ENCODE data around the gene RGS7.

RGS7 gene

DNA sequence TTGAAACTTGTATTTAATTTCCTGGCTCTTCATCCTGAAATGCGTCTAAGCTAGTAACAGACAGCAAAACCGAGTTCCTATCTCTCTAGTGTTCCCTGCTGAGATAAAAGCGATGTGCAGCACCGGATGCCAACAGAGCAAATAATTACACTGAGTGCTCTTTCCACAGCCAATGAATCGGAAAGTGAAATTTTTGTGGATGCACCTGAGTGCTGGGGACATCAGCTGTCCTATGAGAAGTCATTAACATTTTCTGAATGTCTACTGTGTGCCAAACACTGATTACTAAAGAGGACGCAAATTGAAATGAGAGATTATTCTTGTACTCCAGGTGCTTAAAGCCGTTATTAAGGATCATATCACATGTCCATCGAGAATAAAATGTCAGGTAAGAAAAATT, 278.0 kb downstream of the RGS7 start:
- H2BK12ac ChIP-seq (ENCODE audit: low read length): no peak overlapping the region
- H4K8ac ChIP-seq (ENCODE audit: low read depth, low read length): no peak overlapping the region
- no CpG with 5 or more reads among the region's 8 CpGs for WGBS, 2 donors (ENCODE audit: extremely low coverage in 2 of 2, insufficient read length in 2 of 2, insufficient replicate concordance in 1 of 2)
- no peak overlapping the region for H3K9ac ChIP-seq (ENCODE audit: low read depth, low read length, poor library complexity)
- H2BK15ac ChIP-seq (ENCODE audit: low read length): no peak overlapping the region
- no peak for DNase-seq (ENCODE audit: low spot score)
- no peak overlapping the region for H3K14ac ChIP-seq (ENCODE audit: low read length)
- H4K91ac ChIP-seq (ENCODE audit: low read depth, low read length, poor library complexity): no peak overlapping the region
- H3K4me3 ChIP-seq (ENCODE audit: low read length in 2 of 2): no peak overlapping the region
- no peak overlapping the region for H3K27ac ChIP-seq (replicated peaks; ENCODE audit: low read length)
- no peaks in the 10 kb centered on the region for H3K36me3 ChIP-seq (replicated peaks in 1 of 2; ENCODE audit: control insufficient read depth in 2 of 2, insufficient read depth in 2 of 2, low read length in 2 of 2)
- H3K18ac ChIP-seq (ENCODE audit: low read length): no peak overlapping the region
- H3K23ac ChIP-seq (ENCODE audit: low read depth, low read length, poor library complexity): no peak overlapping the region
- H3K4me1 ChIP-seq (ENCODE audit: control insufficient read depth in 2 of 2, insufficient read depth in 1 of 2, low read depth in 1 of 2, low read length in 2 of 2): peaks cover 0 to 2% of the 10 kb centered on the region in 2 donors
- H2BK120ac ChIP-seq (ENCODE audit: low read depth, low read length): no peak overlapping the region
- no peak overlapping the region for H3K4me2 ChIP-seq (ENCODE audit: insufficient read depth, low read length, poor library complexity, severe bottlenecking)
- no peaks in the 10 kb centered on the region for H3K79me1 ChIP-seq (ENCODE audit: low read depth, low read length)
- no peak overlapping the region for H3K4ac ChIP-seq (ENCODE audit: low read length)
- H2BK5ac ChIP-seq (ENCODE audit: low read length): no peak overlapping the region
- H2AFZ ChIP-seq (ENCODE audit: low read length): no peak overlapping the region
- H2AK5ac ChIP-seq (ENCODE audit: low read depth, low read length): no peak overlapping the region
- H3K27me3 ChIP-seq (ENCODE audit: control insufficient read depth in 3 of 3, insufficient read depth in 3 of 3, low read depth in 1 of 3, low read length in 3 of 3): no peaks in the 10 kb centered on the region
- no peaks in the 10 kb centered on the region for H3K9me3 ChIP-seq (replicated peaks in 1 of 2; ENCODE audit: control insufficient read depth in 2 of 2, insufficient read depth in 1 of 2, low read depth in 1 of 2, low read length in 2 of 2)

DNA sequence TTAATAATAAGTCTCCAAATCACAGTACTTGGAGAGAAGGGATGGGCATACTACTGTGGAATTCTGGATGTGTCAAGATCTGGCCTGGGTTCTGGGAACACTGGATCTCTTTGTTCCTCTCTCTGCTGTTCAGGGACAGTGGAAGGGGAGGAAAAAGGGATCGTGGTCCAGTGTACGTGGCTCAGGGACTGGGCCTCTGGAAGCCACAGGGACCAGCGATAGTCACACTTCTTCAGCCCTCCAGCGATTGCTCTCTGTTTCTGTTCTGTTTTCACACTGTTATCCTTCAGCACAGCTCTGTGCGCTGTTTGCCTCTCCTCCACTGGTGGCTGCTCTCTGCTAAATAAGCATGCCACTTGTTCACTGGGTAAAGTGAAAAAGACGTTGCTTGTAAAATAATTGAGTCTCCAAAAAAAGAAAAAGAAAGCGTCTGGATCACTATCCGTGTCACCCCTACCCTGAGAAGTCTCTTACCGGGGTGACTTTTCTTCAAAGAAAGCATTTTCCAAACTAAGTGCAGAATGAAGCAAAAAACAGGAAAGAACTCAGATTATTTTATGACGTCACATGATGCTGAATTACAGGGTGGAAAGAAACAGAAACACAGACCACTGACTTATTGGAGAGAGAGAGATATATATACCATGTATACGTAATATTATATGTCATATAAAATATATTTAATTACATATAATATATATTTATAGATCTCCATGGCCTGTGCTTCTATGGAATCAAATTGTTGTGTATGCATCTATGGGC, 279.4 kb downstream of the RGS7 start:
- DNase-seq (ENCODE audit: low spot score): no peak
- Histone ChIP-seq H3K23ac (ENCODE audit: low read depth, low read length, poor library complexity) (no peak overlapping the region), H3K36me3 (replicated peaks in 1 of 2; ENCODE audit: control insufficient read depth in 2 of 2, insufficient read depth in 2 of 2, low read length in 2 of 2) (no peaks in the 10 kb centered on the region), H4K91ac (ENCODE audit: low read depth, low read length, poor library complexity) (no peak overlapping the region), H3K4me3 (ENCODE audit: low read length in 2 of 2) (no peak overlapping the region), H2AK5ac (ENCODE audit: low read depth, low read length) (no peak overlapping the region), H2AFZ (ENCODE audit: low read length) (no peak overlapping the region), H3K79me1 (ENCODE audit: low read depth, low read length) (no peaks in the 10 kb centered on the region), H2BK15ac (ENCODE audit: low read length) (no peak overlapping the region), H2BK120ac (ENCODE audit: low read depth, low read length) (no peak overlapping the region), H2BK12ac (ENCODE audit: low read length) (no peak overlapping the region), H3K4me2 (ENCODE audit: insufficient read depth, low read length, poor library complexity, severe bottlenecking) (no peak overlapping the region), H3K27ac (replicated peaks; ENCODE audit: low read length) (no peak overlapping the region), H2BK5ac (ENCODE audit: low read length) (no peak overlapping the region), H3K27me3 (ENCODE audit: control insufficient read depth in 3 of 3, insufficient read depth in 3 of 3, low read depth in 1 of 3, low read length in 3 of 3) (no peaks in the 10 kb centered on the region), H3K14ac (ENCODE audit: low read length) (no peak overlapping the region), H3K4ac (ENCODE audit: low read length) (no peak overlapping the region), H3K4me1 (ENCODE audit: control insufficient read depth in 2 of 2, insufficient read depth in 1 of 2, low read depth in 1 of 2, low read length in 2 of 2) (peaks cover 0 to 2% of the 10 kb centered on the region in 2 donors), H3K9me3 (replicated peaks in 1 of 2; ENCODE audit: control insufficient read depth in 2 of 2, insufficient read depth in 1 of 2, low read depth in 1 of 2, low read length in 2 of 2) (no peaks in the 10 kb centered on the region), H3K9ac (ENCODE audit: low read depth, low read length, poor library complexity) (no peak overlapping the region), H4K8ac (ENCODE audit: low read depth, low read length) (no peak overlapping the region), H3K18ac (ENCODE audit: low read length) (no peak overlapping the region)
- no CpG with 5 or more reads among the region's 11 CpGs for WGBS, 2 donors (ENCODE audit: extremely low coverage in 2 of 2, insufficient read length in 2 of 2, insufficient replicate concordance in 1 of 2)

DNA sequence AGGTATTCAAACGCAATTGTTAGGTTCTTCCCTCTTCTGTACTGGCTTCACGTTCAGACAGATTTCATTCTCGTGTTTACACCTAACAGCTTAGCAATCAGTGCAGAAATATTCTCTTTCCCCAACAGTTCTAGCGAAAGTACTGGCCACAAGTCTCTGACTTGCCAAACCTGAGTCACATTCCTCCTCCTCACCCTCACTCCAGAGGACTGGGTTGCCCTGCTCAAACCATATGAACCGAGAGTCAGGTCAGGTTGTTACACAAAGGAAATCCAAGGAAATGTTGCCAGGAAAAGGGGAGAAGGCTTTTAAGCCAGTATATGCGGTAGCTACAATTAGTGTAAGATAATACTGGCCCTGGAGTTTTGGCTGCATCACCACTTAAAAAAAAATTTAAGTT, 282.5 kb downstream of the RGS7 start:
- no peak for DNase-seq (ENCODE audit: low spot score)
- WGBS, 2 donors (ENCODE audit: extremely low coverage in 2 of 2, insufficient read length in 2 of 2, insufficient replicate concordance in 1 of 2): no CpG with 5 or more reads among the region's 6 CpGs

GRCh38 chr1:241068359-241068758, 288.6 kb downstream of the RGS7 start:
- Histone ChIP-seq H2AFZ (ENCODE audit: low read length) (no peak overlapping the region), H2BK15ac (ENCODE audit: low read length) (no peak overlapping the region), H4K91ac (ENCODE audit: low read depth, low read length, poor library complexity) (no peak overlapping the region), H3K27ac (replicated peaks; ENCODE audit: low read length) (no peak overlapping the region), H3K9ac (ENCODE audit: low read depth, low read length, poor library complexity) (no peak overlapping the region), H2AK5ac (ENCODE audit: low read depth, low read length) (no peak overlapping the region), H3K79me1 (ENCODE audit: low read depth, low read length) (no peaks in the 10 kb centered on the region), H3K36me3 (replicated peaks in 1 of 2; ENCODE audit: control insufficient read depth in 2 of 2, insufficient read depth in 2 of 2, low read length in 2 of 2) (no peaks in the 10 kb centered on the region), H3K4me3 (ENCODE audit: low read length in 2 of 2) (no peak overlapping the region), H2BK120ac (ENCODE audit: low read depth, low read length) (no peak overlapping the region), H3K4ac (ENCODE audit: low read length) (no peak overlapping the region), H3K27me3 (ENCODE audit: control insufficient read depth in 3 of 3, insufficient read depth in 3 of 3, low read depth in 1 of 3, low read length in 3 of 3) (no peaks in the 10 kb centered on the region), H2BK5ac (ENCODE audit: low read length) (no peak overlapping the region), H2BK12ac (ENCODE audit: low read length) (no peak overlapping the region), H3K4me1 (ENCODE audit: control insufficient read depth in 2 of 2, insufficient read depth in 1 of 2, low read depth in 1 of 2, low read length in 2 of 2) (no peaks in the 10 kb centered on the region), H3K9me3 (replicated peaks in 1 of 2; ENCODE audit: control insufficient read depth in 2 of 2, insufficient read depth in 1 of 2, low read depth in 1 of 2, low read length in 2 of 2) (no peaks in the 10 kb centered on the region), H3K14ac (ENCODE audit: low read length) (no peak overlapping the region), H3K4me2 (ENCODE audit: insufficient read depth, low read length, poor library complexity, severe bottlenecking) (no peak overlapping the region), H4K8ac (ENCODE audit: low read depth, low read length) (no peak overlapping the region), H3K23ac (ENCODE audit: low read depth, low read length, poor library complexity) (no peak overlapping the region), H3K18ac (ENCODE audit: low read length) (no peak overlapping the region)
- no CpG with 5 or more reads among the region's 2 CpGs for WGBS, 2 donors (ENCODE audit: extremely low coverage in 2 of 2, insufficient read length in 2 of 2, insufficient replicate concordance in 1 of 2)
- no peak for DNase-seq (ENCODE audit: low spot score)

More for the DNA sequence above, 282.5 kb downstream of the RGS7 start:
- no peak overlapping the region for H2AFZ ChIP-seq (ENCODE audit: low read length)
- H3K4me1 ChIP-seq (ENCODE audit: control insufficient read depth in 2 of 2, insufficient read depth in 1 of 2, low read depth in 1 of 2, low read length in 2 of 2): peaks cover 0 to 2% of the 10 kb centered on the region in 2 donors
- H3K9ac ChIP-seq (ENCODE audit: low read depth, low read length, poor library complexity): no peak overlapping the region
- H2BK120ac ChIP-seq (ENCODE audit: low read depth, low read length): no peak overlapping the region
- H3K4me3 ChIP-seq (ENCODE audit: low read length in 2 of 2): no peak overlapping the region
- H4K91ac ChIP-seq (ENCODE audit: low read depth, low read length, poor library complexity): no peak overlapping the region
- no peak overlapping the region for H3K27ac ChIP-seq (replicated peaks; ENCODE audit: low read length)
- no peak overlapping the region for H2BK12ac ChIP-seq (ENCODE audit: low read length)
- H3K36me3 ChIP-seq (replicated peaks in 1 of 2; ENCODE audit: control insufficient read depth in 2 of 2, insufficient read depth in 2 of 2, low read length in 2 of 2): no peaks in the 10 kb centered on the region
- no peaks in the 10 kb centered on the region for H3K27me3 ChIP-seq (ENCODE audit: control insufficient read depth in 3 of 3, insufficient read depth in 3 of 3, low read depth in 1 of 3, low read length in 3 of 3)
- no peak overlapping the region for H2BK5ac ChIP-seq (ENCODE audit: low read length)
- no peaks in the 10 kb centered on the region for H3K9me3 ChIP-seq (replicated peaks in 1 of 2; ENCODE audit: control insufficient read depth in 2 of 2, insufficient read depth in 1 of 2, low read depth in 1 of 2, low read length in 2 of 2)
- no peak overlapping the region for H3K23ac ChIP-seq (ENCODE audit: low read depth, low read length, poor library complexity)
- H3K18ac ChIP-seq (ENCODE audit: low read length): no peak overlapping the region
- no peak overlapping the region for H2AK5ac ChIP-seq (ENCODE audit: low read depth, low read length)
- no peak overlapping the region for H3K4me2 ChIP-seq (ENCODE audit: insufficient read depth, low read length, poor library complexity, severe bottlenecking)
- H3K14ac ChIP-seq (ENCODE audit: low read length): no peak overlapping the region
- no peak overlapping the region for H3K4ac ChIP-seq (ENCODE audit: low read length)
- no peaks in the 10 kb centered on the region for H3K79me1 ChIP-seq (ENCODE audit: low read depth, low read length)
- no peak overlapping the region for H4K8ac ChIP-seq (ENCODE audit: low read depth, low read length)
- no peak overlapping the region for H2BK15ac ChIP-seq (ENCODE audit: low read length)
